ENCODE results near the gene DNM3.

- TF ChIP-seq EP300 (IDR thresholded peaks at IDR 0.05) (no peak), POLR2A (IDR thresholded peaks at IDR 0.05) (no peak), CTCF (IDR thresholded peaks at IDR 0.05) (no peak)
These were observed 304.4 kb downstream of the DNM3 start for GRCh38 chr1:172145656-172146055.
